NCI-H82 treated with DMSO at 0.1 percent for 48 hours (cell line): ENCODE measurements around the gene CEP20.

Experiments used
- DNase-seq: peaks from one replicate; lab custom pipeline; 2025; ENCODE audit not compliant: unreplicated experiment; lab: John Stamatoyannopoulos, UW

Gene CEP20

DNA sequence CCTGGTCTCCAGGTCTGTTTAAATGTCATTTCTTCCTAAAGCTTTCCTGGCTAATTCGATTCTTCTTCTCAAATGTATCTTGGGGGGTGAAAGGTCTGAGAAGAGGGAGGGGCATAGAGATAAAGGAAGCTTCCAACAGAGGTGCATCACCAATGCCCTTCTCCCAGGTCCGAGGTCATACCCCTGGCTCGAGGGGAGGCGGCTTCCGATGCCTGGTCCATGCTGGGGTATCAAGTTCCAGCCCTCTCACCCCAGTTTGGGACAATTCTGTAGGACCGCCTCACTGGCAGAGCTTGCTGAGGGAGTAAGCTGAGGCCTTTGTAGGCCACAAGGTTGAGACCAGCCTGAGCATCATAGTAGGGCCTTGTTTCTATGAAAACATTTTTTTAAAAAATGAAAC lies 10.3 kb upstream of the CEP20 start:
- DNase-seq = no peak

DNA sequence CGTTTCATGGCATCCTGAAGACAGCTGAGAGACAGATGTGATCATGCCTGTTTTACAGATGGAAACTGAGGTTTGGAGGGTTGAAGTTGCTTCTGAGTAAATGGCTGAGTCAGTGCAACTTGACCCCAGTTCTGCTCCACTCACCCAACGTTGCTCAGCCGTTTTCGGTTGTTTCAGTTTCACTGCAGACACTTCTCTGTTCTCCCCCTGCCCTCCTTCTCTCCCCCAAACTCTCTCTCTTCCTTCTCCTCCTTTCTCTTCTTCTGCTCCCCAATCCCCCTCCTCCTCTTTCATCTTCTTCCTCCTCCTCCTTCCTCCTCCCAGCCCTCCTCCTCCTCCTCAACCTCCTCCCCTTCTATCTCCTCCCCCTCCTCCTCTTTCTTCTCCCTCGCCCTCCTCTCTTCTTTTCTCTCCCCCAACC lies 9.4 kb upstream of the CEP20 start:
- no peak for DNase-seq

DNA sequence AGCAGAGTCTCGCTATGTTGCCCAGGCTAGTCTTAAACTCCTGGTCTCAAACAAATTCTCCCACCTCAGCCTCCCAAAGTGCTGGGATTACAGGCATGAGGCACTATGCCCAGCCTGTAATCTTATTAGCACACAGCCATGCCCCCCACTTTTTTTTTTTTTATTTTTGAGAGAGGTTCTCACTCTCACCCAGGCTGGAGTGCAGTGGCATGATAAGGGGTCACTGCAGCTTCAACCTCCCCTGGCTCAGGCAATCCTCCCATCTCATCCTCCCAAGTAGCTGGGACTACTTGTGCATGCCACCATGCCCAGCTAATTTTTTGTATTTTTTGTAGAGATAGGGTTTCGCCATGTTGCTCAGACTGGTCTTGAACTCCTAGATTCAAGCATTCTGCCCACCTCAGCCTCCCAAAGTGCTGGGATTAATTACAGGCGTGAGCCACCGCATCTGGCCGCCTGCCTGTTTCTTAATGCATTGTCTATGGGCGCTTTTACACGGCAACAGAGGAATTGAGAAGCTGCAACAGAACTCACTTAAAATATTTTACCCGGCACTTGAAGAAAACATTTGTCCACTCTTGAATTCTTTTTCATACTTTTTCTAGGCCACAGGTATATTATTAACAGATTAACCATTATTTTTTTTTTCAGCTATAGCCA lies 8.8 kb upstream of the CEP20 start:
- no peak for DNase-seq

DNA sequence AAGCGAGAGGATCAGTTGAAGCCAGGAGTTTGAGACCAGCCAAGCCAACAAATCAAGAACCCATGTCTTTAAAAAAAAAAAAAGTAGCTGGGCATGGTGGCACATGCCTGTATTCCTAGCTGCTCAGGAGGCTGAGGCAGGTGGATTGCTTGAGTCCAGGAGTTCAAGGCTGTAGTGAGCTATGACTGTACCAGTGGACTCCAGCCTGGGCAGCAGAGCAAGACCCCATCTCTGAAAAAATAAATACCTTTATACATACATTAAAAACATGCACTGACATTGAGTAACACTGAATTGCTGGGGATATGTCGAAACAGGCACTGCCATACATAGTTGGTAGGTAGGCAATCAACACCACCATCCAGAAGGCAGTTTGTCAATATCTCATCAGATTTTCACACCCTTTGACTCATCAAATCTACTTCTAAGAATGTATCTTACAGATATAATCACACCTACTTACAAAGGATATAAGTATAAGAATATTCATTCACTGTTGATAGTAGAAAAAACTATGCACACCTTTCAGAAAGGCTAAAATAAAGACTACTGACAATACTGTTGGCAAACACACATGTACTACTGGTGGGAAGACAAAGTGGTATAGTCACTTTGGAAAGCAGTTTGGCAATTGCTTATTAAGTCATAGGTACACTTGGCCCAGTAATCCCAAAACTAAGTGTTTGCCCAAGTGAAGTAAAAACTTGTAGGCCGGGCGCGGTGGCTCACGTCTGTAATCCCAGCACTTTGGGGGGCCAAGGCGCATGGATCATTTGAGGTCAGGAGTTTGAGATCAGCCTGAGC lies 6.4 kb upstream of the CEP20 start:
- DNase-seq = no peak

DNA sequence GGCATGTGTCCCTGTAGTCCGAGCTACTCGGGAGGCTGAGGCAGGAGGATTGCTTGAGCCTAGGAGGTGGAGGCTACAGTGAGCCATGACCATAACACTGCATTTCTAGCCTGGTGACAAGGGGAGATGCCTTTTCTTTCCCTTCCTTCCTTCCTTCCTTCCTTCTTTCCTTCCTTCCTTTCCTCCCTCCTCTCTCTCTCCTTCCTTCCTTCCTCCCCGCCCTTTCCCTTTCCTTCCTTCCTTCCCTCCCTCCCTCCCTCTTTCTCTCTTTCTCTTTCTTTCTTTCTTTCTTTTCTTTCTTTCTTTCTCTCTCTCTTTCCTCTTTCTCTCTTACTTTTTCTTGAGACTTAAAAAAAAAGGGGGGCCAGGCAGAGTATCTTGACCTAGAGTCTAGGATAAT lies 3.1 kb upstream of the CEP20 start:
- no peak for DNase-seq

DNA sequence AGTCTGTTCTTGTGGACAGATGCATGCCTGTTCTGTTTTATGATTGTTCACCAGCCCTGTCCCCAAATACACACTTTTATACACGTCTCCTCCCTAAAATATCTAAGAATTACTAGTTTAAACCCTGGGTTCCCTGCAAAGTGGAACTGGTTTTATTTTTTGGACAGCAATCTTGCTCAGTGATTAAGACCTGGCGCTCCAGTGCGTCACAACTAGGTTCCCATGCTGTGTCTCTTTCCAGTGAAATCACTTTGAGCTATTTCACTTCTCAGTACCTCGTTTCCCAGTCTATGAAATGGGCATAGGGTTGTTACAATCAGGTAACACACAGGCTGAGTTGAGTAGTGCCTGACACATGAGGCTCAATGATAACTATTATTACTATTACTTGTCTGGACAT lies 1.1 kb downstream of the CEP20 start:
- no peak for DNase-seq

DNA sequence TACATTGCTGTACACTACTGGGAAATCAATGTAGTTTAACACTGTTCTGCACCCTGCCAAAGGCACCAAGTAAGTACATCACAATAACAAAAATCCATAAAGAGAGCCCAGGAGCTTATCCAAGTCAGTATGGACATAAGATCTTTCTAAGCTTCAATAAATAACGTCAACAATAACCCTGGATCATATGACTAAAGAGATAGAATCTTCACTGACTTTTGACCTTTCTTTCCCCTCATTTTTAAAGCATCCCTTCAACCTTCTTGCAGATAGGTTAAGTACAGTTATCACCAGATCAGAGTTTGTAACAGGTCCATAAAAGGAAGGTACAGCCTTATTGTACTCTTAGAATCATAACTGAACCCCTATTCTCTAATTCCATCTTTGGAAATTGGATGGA lies 2.3 kb downstream of the CEP20 start:
- DNase-seq = no peak

DNA sequence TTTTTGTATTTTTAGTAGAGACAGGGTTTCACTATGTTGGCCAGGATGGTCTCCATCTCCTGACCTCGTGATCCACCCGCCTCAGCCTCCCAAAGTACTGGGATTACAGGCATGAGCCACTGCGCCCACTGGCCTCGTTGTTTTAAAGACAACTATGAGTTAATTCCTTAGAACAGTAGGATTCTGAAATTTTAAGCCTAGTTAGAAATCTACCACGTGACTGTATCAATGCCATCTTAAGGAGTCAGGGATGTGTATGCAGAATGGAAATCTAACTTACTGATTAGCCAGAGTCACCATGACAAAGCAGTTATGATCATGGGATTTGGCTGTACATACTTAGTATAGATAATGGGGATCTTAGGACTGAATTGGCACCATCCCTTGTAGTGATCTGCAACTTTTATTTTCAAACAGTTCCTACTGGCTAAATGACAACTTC lies 2.8 kb downstream of the CEP20 start:
- DNase-seq = no peak

DNA sequence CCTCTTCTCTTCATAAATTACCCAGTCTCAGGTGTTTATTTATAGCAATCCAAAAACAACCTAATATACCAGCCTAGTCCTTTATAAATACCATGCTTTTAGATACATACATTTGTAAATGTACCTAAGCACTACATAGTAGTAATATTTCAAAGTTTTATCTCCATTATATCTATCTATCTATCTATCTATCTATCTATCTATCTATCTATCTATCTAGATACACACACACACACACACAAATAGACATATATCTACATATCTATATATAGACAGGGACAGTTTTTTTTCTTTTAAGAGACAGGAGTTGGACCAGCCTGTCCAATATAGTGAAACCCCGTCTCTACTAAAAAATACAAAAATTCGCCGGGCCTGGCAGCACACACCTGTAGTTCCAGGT lies 5.8 kb downstream of the CEP20 start:
- DNase-seq = no peak

DNA sequence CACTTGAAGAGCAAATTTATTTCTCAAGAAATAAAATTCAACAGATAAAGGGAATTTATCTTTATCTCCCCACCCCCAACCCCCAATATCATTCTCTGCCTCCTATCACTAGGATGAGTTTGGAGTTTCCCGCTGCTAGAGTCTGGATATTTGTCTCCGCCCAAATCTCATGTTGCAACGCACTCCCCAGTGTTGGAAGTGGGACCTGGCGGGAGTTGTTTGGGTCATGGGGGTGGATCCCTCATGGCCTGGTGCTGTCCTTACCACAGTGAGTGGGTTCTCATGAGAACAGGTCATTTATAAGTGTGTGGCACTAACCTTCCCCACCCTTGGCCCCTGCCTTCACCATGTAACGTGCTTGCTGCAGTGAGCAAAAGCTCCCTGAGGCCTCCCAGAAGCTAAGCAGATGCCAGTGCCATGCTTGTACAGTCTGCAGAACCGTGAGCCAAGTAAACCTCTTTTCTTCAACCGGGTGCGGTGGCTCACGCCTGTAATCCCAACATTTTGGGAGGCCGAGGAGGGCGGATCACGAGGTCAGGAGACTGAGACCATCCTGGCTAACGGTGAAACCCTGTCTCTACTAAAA lies 6.5 kb downstream of the CEP20 start:
- no peak for DNase-seq

DNA sequence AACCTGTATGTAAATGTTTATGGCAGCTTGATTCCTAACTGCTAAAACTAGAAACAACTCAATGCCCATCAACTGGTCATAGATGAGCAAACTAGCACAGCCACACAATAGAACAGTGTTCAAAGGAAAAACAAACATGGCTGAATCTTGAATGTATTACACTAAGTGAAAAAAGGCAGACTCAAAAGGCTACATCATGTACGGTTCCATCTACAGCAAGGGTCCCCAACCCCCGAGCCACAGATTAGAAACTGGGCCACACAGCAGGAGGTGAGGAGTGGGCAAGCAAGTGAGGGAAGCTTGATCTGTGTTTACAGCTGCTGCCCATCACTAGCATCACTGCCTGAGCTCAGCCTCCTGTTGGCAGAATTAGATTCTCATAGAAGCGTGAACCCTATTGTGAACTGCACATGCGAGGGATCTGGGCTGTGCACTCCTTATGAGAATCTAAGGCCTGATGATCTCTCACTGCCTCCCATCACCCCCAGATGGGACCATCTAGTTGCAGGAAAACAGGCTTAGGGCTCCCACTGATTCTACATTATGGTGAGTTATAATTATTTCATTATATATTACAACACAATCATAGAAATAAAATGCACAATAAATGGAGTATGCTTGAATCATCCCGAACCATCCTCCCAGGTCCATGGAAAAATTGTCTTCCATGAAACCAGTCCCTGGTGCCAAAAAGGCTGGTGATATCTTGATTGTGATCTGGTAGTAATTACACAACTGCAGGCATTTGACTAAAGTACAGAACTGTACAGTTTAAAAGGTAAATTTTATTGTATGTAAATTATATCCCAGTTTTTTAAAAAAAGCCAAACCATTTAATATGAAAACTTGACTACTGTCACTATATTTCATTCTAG lies 7.7 kb downstream of the CEP20 start:
- DNase-seq = no peak

DNA sequence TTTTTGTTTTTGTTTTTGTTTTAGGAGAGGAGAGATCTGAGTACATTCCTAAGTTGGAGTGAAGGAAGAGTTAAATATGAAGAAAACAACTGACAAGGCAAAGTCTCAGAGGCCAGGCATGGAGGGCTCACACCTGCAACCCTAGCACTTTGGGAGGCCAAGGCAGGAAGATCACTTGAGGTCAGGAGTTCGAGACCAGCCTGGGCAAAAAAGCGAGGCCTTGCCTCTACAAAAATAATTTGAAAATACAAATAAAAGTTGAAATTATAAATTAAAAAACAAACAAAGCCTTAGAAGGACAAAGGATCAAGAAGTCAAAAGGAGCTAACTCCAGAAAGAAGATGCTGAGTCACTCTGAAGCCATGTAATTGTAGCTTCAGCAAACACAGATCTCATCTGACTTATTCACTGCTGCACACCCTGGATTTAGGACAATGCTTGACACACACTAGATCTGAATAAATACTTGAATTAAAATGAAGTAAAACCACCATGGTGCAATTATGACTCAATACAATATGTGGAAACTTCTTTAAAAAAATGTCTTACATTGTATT lies 9.1 kb downstream of the CEP20 start:
- DNase-seq = no peak

DNA sequence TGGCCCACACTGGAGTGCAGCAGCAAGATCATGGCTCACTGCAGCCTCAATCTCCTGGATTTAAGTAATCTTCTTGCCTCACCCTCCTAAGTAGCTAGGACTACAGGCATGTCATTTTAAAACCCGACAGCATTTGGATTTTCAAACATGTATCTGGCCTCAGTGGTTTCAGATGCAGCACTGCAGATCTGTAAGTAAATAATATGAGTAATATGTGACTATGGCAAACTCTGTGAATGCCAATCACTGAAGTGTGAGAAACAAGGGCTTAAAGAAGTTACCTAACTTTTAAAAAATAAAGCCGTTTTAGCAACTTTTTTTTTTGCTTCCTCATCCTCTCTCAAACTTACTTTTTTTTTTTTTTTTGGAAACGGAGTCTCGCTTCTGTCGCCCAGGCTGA lies 11.9 kb downstream of the CEP20 start:
- DNase-seq = no peak

DNA sequence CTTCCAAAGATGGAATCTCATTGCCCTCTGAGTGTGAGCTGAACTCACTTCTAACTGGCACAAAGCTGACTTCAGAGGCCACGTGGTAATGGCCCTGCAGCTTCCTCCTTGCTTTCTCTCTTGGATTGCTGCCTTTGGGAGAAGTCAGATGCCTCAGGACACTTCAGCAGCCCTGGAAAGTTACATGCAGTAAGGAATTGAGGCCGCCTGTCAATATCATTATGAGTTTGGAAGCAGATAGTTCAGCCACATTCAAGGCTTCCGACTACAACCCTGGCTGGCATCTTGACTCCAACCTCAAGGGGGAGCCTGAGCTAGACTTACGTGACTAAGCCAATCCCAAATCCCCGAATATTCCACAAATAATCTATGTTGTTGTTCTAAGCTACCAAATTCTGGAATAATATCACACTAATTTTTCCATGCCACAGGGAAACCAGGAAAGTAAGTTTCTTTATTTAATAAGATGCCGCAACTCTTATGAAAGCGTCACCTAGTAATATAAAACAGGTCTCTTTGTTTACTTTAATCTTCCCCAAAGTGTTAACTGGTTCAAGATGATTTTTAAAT lies 13.6 kb downstream of the CEP20 start:
- DNase-seq = peak; percentile 0

DNA sequence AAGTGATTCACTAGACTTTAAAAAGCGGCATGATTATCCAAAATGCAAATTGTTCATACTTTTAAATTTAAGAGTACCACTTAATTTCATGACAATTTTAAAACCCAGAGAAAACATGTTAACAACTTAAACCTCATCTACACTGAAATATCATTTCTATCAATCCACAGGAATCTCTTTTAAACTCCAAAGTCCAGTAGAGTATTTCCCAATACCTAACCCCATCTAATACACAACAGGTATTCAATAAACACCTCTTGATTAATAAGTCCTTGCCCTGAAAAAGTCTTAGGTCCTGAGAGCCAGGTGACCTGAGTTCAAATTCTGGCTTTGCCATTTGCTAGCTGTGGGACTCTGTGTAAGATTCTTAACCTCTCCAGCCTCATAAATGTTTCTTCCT lies 14.7 kb downstream of the CEP20 start:
- DNase-seq = no peak

DNA sequence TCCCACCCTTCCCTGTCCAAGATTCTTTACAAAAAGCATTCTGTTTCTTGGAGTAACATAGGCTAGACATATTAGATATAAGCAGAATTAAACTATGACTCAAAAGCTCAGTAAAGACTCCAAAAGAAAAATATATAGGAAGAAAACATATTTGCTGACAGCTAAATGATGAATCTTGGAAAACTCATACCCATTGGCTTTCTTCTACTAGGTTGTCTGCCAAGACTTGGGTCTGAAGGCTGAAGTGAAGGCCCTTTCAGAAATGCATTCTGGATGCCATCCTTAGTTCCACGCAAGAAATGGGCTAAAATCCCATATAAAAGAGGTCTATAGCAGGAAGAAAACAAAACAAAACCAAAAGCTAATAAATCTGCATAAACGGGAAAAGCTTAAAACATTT lies 15.1 kb downstream of the CEP20 start:
- no peak for DNase-seq

DNA sequence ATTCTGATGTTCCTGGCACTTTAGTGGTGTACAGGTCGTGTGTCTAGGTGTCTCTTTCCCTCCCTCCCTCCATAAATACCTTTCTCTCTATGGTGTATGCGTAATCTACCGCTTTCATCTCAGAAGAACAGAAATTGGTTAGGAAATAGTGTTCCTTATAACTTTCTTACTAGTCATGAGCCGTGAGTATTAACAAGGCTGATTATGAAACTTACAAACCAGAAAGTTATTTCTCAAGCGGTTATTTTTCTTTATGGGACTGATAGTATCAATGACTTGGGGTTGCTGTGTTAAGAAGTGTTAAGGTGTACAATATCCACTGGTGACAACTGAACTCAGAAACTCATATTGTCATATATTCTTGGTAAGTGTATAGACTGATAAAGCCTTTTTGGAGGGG lies 18.4 kb downstream of the CEP20 start:
- DNase-seq = no peak

DNA sequence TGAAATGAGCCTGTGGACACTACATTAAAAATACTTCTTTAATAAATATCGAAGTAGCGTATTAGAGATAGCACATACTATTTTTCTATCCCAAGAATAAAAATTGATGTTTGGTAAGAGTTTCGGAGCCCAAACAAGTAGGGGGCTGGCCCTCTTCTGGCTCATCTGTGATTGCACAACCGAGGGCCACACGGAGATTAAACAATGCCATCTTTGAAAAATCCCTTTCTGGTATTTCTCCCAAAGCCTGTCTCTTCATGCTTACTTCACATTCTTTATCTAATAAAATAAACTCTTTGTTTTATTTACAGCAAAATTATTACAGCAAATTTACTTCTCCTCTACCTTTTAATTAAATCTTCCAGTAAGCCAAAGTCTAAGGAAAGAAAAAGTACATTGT lies 22.0 kb downstream of the CEP20 start:
- no peak for DNase-seq

DNA sequence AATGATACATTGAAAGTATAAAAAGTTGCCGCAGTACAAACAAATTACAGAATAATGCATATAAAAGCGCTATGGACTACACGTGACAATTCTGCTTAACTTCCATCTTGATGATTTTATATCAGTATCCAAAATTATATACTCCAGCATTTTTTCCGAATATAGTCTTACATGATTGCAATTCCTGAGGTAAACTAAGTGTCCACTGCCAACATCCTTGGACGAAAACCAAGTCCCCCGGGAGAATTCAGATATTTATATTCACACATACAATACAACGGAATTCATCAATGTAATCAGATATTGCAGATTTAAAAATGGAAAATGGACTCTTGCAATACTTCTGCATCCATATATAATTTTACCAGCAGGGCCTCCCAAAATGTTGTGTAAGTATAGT lies 22.7 kb downstream of the CEP20 start:
- no peak for DNase-seq

DNA sequence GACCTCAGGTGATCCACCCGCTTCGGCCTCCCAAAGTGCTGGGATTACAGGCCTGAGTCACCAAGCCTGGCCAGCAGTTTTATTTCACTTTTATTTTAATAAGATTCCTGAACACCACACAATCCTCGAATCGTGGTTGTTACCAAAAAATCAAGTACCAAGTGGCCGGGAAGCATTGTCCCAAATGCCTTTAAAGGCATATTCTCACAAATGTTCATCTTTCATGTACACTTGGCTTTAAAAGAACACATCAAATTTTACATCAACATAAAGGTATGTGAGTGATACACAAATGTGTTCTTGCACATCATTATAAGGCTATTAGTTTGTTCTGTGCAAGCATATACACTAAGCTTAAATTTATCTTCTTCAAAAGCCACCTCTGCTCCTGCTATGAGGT lies 23.5 kb downstream of the CEP20 start:
- DNase-seq = no peak

DNA sequence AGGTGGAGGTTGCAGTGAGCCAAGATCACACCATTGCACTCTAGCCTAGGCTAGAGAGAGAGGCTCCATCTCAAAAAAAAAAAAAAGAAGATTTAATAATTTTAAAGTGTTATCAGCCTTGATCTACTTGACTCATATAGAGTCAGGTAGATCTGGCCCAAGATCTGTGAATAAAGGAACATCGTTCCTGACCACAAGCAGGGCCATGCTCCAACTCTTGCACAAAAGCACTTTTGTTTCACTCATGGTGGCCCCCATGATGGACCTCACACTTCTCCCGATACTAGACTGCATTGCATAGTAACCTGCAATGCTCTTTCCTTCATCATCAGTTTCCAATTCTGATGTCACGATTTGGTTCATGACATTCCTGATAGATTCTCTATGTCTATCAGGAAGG lies 26.4 kb downstream of the CEP20 start:
- DNase-seq = no peak
